GM12872 (cell line): ENCODE results near the gene ADM2.

ENCODE experiments used
- TF ChIP-seq, protein P1 (sequence below): IDR thresholded peaks from 3 replicates; pipeline ENCODE4 v1.5.1; 2011; ENCODE audit warnings: low read depth, mild to moderate bottlenecking, low read length, moderate library complexity; ENCODE audit not compliant: insufficient read depth

Gene ADM2

GRCh38 chr22:50498322-50498890 lies 17.1 kb downstream of the ADM2 start:
- TF ChIP-seq, protein P1, sequence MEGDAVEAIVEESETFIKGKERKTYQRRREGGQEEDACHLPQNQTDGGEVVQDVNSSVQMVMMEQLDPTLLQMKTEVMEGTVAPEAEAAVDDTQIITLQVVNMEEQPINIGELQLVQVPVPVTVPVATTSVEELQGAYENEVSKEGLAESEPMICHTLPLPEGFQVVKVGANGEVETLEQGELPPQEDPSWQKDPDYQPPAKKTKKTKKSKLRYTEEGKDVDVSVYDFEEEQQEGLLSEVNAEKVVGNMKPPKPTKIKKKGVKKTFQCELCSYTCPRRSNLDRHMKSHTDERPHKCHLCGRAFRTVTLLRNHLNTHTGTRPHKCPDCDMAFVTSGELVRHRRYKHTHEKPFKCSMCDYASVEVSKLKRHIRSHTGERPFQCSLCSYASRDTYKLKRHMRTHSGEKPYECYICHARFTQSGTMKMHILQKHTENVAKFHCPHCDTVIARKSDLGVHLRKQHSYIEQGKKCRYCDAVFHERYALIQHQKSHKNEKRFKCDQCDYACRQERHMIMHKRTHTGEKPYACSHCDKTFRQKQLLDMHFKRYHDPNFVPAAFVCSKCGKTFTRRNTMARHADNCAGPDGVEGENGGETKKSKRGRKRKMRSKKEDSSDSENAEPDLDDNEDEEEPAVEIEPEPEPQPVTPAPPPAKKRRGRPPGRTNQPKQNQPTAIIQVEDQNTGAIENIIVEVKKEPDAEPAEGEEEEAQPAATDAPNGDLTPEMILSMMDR = peak; percentile 77

DNA sequence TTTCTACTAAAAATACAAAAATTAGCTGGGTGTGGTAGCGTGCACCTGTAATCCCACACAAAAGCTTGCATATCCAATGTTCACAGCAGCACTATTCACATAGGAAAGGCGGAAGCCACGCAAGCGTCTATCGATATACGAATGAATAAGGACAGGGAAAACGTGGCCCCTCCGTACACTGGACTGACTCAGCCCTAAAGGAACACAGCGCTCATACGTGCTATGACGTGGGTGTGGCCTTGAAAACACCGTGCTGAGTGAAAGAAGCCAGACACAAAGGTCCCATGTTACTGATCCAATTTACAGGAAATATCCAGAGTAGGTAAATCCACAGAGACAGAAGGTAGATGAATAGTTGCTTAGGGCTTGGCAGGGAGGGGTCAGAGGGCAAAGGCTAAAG lies 19.1 kb downstream of the ADM2 start:
- TF ChIP-seq, protein P1 = no peak

DNA sequence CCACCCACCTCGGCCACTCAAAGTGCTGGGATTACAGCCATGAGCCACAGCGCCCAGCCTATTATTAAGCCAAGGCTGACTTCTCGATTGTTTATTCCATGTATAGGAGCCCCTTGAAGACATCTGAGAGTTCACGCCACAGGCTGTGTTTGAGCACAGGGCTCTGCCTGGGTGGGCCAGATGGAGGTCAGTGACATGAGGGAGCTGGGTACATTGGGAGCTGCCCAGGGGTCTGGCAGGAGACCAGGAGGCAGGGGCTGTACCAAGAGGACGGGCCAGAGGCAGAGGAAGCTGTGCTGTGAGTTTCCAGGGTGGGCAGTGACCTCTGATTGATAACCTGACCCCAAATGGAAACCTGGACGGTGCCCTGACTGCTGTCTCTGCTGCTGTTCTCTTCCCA lies 20.8 kb downstream of the ADM2 start:
- TF ChIP-seq, protein P1 = no peak

DNA sequence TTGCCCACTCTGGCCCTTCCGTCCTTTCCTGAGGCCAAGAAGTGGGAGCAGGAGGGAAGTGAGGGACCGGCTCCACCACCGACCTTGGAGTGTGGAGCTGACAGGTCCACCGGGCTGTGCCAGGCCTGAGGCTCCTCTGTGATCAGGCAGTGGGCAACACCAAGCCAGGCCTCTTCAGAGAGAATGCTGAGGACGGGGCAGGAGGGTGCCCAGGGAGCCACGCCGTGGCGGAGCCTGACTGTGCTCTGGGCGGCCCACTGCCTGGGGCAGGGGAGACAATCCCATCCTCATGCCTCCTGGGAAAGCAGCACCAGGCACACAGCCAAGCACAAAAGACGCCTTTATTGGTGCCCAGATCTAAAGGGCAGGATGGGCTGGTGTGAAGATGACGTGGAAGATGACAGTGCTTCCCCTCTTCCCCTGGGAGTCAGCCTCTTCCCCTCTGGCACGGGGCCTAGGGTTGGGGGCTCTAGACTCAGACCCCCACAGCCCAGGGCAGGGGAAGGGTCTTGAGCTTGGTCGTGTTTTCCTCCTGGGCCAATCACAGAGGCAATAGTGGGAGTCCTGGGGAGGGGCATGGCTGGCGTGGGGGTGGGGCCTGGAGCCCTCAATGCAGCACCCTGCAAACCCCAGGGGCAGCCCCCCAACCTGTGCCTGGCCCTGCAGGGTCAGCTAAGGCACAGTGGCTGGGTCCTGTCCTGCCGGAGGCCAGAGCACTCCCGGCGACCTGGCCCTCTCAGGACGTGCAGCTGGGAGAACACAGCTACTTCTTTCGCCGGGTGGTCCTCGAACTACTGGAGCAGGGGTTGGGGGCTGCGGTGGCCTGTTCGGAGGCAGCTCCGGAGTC lies 21.5 kb downstream of the ADM2 start:
- TF ChIP-seq, protein P1 = no peak

- TF ChIP-seq, protein P1 = 0 out of 3 replicates have a peak, but pooled peaks have one; percentile 13
These were observed 22.3 kb downstream of the ADM2 start for GRCh38 chr22:50503475-50504145.

GRCh38 chr22:50504369-50505211 lies 23.2 kb downstream of the ADM2 start:
- TF ChIP-seq, protein P1 = no peak
